Measurements from ENCODE around the gene CPVL.

The CPVL gene

GRCh38 chr7:29150856-29151255 lies 4.5 kb upstream of the CPVL start:
- no peak for DNase-seq

- DNase-seq, result no peak
Measured at GRCh38 chr7:29149036-29149435, 2.7 kb upstream of the CPVL start.

GRCh38 chr7:29147821-29148220 lies 1.5 kb upstream of the CPVL start:
- no peak for DNase-seq

DNA sequence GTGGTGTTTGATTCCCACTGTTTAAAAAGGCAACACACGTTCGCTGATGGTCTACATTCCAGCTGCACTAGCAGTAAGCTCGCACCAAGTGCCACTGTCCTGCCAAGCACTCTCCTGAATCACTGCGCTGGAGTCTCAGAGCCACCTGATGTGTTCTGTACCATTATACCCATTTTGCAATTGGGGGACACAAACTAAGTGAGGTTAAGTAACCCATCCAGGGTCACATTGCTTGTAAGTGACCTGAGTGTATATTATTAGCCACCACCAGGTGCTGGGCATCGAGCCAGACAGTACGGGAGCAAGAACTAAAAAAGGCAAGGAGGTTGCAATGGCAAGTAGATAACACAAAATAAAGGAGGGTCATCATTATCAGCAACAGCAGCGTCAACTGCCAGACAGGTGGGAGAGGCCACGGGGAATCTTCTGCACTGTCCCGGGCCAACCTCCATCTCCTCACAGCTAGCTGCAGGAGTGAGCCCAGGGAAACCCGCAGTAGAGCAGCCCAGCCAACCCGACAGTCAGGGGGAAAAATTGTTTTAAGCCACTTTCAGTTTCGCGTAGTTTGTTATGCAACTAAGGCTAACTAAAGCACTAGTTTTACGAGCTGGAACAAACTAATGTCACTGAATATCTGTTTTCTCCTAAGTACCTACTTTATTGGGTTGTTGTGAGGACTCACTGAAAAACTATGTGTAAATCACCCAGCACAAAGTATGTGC lies 712 bp upstream of the CPVL start:
- DNase-seq, result no peak

DNA sequence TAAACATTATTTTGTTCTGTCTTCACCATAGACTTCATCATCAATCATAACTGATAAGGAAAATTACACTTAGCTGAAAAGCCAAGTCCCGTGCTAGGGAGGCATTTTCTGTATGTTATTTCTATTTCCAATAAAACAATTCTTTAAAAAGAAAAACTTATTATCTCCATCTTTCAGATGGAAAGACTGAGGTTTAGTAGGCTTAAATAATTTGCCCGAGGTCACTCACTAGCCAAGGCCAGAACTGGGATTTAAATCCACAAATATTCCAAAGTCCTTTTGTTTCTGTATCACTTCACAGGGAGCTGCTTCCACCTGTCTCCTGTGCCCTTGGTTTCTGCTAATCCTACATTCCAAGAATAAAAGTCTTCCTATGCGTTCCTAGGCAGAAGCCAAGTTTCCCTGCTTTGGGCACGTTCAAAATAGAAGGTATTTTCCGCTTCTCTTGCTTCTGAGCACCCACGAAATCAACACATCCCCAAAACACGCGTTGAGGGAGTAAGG lies 732 bp downstream of the CPVL start:
- DNase-seq, result no peak

- no peak for DNase-seq
Measured at GRCh38 chr7:29143751-29144150, 2.6 kb downstream of the CPVL start.

- DNase-seq, result no peak
Measured at GRCh38 chr7:29142021-29142727, 4.2 kb downstream of the CPVL start.

- DNase-seq, result no peak
Measured at GRCh38 chr7:29140873-29141468, 5.4 kb downstream of the CPVL start.

GRCh38 chr7:29139796-29140195 lies 6.5 kb downstream of the CPVL start:
- DNase-seq, result no peak

GRCh38 chr7:29139191-29139590 lies 7.1 kb downstream of the CPVL start:
- no peak for DNase-seq

DNA sequence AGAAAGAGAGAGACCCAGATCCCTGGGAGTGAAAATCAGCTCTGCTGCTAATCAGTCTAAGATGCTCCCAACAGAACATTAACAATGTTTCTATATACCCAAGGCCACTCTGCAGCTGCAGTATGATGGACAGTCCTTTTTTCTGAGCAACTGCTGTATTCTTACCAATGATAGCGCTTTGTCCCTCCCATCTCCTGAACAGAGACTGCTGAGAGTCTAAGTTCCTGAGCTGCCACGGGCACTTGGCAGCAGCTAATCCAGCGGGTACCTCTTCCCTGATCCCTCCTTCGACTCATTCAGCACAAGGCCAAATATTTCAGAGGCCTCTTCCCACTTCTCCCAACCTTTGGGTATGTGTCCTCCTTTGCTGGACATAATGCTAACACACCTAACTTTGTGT lies 7.7 kb downstream of the CPVL start:
- no peak for DNase-seq

- no peak for DNase-seq
Measured at GRCh38 chr7:29135846-29136245, 10.5 kb downstream of the CPVL start.

- no peak for DNase-seq
Measured at GRCh38 chr7:29132980-29133379, 13.4 kb downstream of the CPVL start.

DNA sequence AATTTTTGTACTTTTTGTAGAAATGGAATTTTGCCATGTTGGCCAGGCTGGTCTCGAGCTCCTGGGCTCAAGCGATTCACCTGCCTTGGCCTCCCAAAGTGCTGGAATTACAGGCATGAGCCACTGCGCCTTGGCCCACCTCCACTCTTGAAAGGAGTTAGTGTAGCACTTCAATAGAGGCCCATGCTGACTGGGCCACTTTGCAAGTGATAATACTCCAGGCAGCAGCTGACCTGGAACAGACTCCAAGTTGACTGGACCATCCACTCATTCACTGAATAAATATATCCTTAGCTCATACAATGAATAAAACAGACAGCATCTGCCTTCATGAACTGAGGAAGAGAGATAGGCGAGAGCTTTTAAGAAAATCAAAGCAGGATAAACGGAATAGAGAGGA lies 14.7 kb downstream of the CPVL start:
- DNase-seq, result no peak

DNA sequence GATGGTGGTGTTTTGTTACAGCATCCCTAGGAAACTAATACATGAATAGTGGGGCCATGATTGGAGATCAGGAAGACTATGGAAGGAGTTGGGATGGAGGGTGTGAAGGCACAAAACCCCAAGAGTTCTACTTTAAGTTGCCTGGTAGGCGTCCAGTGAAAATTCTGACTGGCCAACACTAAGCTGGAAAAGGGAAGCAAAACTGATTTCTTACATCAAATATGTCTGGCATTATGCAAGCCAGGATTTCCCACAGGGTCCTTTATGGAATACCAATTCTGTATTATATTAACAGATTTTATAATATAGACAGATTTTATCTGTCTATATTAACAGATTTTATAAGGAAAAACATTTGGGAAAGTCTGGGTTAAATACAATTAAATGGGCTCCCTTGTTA lies 16.2 kb downstream of the CPVL start:
- no peak for DNase-seq

DNA sequence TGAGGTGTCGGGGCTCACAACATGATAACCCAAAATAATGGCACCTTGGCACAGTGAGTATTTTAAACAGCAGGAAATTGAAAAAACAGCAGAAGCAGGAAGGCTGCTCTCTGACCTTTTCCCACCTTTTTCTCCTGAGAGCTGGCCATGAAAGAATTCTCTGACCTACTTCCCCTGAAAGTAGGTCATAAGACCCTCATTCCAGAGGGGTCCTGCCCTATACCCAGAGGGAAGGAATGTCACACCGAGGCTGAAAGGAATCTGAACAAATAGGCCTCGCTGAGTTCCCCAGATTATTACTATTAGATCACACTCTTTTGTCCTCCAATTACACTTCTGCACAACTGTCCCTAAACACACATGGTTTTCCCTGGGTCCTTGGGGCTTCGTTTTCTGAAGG lies 18.8 kb downstream of the CPVL start:
- DNase-seq, result no peak

- no peak for DNase-seq
Measured at GRCh38 chr7:29126804-29127203, 19.5 kb downstream of the CPVL start.

DNA sequence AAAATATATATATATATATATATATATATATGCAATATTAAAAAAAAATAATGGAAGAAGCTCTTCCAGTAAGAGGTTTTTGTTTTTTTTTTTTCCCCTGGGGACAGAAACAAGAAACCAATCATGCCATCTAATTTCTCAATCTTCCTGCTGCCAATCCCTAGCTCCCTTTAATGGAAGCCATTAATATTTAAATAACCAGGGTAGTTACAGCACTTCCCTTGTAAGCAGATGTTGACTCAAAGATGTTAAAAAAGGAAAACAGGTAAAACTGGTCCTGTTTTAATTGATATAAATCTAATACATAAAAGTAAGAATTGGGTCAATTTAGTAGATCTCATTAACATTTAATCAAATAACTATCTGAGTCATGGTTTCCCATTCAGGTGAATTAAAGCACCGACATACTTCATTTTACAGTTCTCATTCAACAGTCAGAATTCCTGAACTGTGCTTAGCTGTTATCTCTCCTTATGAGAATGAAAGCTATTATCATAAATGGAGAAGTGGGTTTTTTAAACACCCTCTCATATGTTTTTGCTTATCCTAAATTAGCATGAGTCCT lies 22.6 kb downstream of the CPVL start:
- peak; percentile 83 for DNase-seq

- DNase-seq, result no peak
Measured at GRCh38 chr7:29122759-29123158, 23.6 kb downstream of the CPVL start.

DNA sequence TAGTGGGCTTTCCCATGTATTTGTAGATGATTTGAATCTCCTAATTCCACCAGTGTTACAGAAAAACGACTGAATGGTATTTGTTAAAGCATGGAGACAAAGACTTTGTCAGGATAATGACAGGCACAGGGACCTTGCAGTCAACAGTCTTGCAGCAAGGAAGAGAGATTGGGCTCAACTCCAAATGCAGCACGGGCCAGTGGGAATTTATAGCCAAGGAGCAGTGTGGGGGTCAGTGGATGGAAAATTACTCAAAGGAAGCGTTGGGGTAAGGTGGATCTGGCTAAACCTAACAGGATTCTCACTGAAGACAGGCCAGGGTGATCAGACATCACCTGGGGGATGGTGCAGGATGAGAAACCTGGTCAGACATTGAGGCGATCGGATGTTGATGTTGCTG lies 24.3 kb downstream of the CPVL start:
- no peak for DNase-seq

DNA sequence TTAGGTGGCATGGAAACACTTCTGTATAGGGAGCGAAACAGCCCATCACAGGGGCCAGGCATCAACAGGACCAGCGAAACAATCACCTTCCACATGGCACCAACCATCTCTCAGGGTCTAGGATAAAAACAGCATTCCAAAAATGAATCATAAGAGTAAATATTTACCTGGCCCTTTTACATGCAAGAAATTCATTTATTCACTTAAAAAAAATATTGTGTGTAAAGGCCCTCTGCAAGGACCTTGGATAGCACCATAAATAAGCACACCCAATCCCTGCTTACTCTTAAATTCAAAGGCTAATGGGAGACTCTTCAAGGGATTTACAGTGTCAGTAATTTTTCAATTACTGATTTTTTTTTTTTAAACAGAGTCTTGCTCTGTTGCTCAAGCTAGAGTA lies 25.4 kb downstream of the CPVL start:
- no peak for DNase-seq

GRCh38 chr7:29119538-29119937 lies 26.8 kb downstream of the CPVL start:
- DNase-seq, result no peak

GRCh38 chr7:29116361-29117200 lies 29.8 kb downstream of the CPVL start:
- peak; percentile 23 for DNase-seq

All from NCI-H2171 treated with DMSO at 0.1 percent for 48 hours (cell line).